ENCODE measurements around the gene STRA8.
"Not testable (repeated sequence)": the region's sequence is repeated elsewhere in the genome, so short reads cannot be mapped to it uniquely, and the experiment has no call there.

STRA8 gene

GRCh38 chr7:135208102-135208793 lies 25.4 kb upstream of the STRA8 start:
- DNase-seq (ENCODE audit: low read depth): no peak
- in situ Hi-C loops (cut with HindIII; ENCODE audit: low sequenced_read_pairs): no loop called here
- H3K4me3 ChIP-seq (ENCODE audit: low read depth, low read length): no peak overlapping the region
- TF ChIP-seq, protein P1, sequence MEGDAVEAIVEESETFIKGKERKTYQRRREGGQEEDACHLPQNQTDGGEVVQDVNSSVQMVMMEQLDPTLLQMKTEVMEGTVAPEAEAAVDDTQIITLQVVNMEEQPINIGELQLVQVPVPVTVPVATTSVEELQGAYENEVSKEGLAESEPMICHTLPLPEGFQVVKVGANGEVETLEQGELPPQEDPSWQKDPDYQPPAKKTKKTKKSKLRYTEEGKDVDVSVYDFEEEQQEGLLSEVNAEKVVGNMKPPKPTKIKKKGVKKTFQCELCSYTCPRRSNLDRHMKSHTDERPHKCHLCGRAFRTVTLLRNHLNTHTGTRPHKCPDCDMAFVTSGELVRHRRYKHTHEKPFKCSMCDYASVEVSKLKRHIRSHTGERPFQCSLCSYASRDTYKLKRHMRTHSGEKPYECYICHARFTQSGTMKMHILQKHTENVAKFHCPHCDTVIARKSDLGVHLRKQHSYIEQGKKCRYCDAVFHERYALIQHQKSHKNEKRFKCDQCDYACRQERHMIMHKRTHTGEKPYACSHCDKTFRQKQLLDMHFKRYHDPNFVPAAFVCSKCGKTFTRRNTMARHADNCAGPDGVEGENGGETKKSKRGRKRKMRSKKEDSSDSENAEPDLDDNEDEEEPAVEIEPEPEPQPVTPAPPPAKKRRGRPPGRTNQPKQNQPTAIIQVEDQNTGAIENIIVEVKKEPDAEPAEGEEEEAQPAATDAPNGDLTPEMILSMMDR (IDR thresholded peaks at IDR 0.05; ENCODE audit: low read depth, low read length, missing control alignments): no peak

DNA sequence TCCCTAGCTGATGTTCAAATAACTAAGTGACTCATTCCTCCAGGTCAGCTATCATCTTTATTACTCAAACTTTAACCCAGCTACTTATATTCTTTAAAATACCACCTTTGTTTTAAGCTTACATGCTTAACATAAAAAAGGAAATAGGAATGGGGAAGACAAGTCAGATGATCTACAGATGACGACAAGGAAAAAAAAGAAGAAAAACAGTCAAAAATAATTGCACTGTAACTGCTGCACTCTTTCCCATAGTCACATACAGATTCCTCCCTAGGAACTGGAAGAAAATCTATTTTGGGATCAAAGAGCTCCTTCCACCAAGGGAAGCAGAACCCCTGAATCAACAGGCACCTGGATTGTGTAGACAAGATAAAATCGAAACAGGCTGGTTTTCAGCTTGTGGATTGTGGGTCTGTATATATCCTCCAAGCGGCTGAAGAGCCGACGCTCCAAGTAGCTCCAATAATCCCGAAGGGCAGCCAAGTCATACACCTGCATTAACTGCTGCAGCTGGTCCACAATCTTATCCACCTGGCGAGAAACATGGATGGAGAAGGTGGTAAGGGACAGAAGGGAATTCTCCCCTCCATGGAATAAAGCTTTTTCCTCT lies 24.3 kb upstream of the STRA8 start:
- TF ChIP-seq, protein P1 (IDR thresholded peaks at IDR 0.05; ENCODE audit: low read depth, low read length, missing control alignments): no peak
- no peak for DNase-seq (ENCODE audit: low read depth)
- in situ Hi-C loops (cut with HindIII; ENCODE audit: low sequenced_read_pairs): no loop called here
- no peak overlapping the region for H3K4me3 ChIP-seq (ENCODE audit: low read depth, low read length)

DNA sequence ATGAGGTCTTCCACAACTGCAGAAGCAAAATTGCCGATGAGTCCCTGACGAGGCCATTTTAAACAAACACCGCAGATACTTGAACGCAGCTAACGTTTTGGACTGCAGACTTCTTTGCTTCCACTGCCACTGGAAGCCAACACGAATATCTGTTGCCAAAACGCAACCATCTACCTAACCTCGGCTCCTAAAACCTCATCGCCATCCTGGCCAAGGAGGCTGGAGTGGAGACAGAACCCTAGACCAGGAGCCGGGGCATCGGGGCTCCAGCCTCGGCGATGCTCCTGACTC lies 22.8 kb upstream of the STRA8 start:
- in situ Hi-C loops (cut with HindIII; ENCODE audit: low sequenced_read_pairs): no loop called here
- DNase-seq (ENCODE audit: low read depth): no peak
- peak overlapping the region; percentile 83 for H3K4me3 ChIP-seq (ENCODE audit: low read depth, low read length)
- TF ChIP-seq, protein P1 (IDR thresholded peaks at IDR 0.05; ENCODE audit: low read depth, low read length, missing control alignments): no peak

- TF ChIP-seq, protein P1 (IDR thresholded peaks at IDR 0.05; ENCODE audit: low read depth, low read length, missing control alignments): no peak
- peak within 1 kb of the TSS; percentile 83 for H3K4me3 ChIP-seq (ENCODE audit: low read depth, low read length)
- in situ Hi-C loops (cut with HindIII; ENCODE audit: low sequenced_read_pairs): no loop called here
- peak; percentile 72 for DNase-seq (ENCODE audit: low read depth)
Measured at GRCh38 chr7:135211179-135211945, 22.3 kb upstream of the STRA8 start, which contains the start of gene WDR91. Gene WDR91, minus strand, starts transcription at chr7:135211526. Its CDS starts 24 bp downstream, at chr7:135211502.

- in situ Hi-C loops (cut with HindIII; ENCODE audit: low sequenced_read_pairs); DNase-seq (ENCODE audit: low read depth): not testable (repeated sequence)
- peak overlapping the region; percentile 83 for H3K4me3 ChIP-seq (ENCODE audit: low read depth, low read length)
Measured at GRCh38 chr7:135211946-135212685, 21.5 kb upstream of the STRA8 start.

GRCh38 chr7:135213831-135214230 lies 19.8 kb upstream of the STRA8 start:
- H3K4me3 ChIP-seq (ENCODE audit: low read depth, low read length): no peak overlapping the region
- TF ChIP-seq, protein P1 (IDR thresholded peaks at IDR 0.05; ENCODE audit: low read depth, low read length, missing control alignments): no peak
- no peak for DNase-seq (ENCODE audit: low read depth)
- in situ Hi-C loops (cut with HindIII; ENCODE audit: low sequenced_read_pairs): no loop called here
